ENCODE measurements around the gene SF3B2.
"Not testable (repeated sequence)": the region's sequence is repeated elsewhere in the genome, so short reads cannot be mapped to it uniquely, and the experiment has no call there.

The SF3B2 gene

GRCh38 chr11:66075273-66075672, 23.1 kb downstream of the SF3B2 start:
- no peak for DNase-seq (ENCODE audit: low read depth in 2 of 2)

GRCh38 chr11:66076561-66076960, 24.4 kb downstream of the SF3B2 start:
- DNase-seq (ENCODE audit: low read depth in 2 of 2), result no peak

- DNase-seq (ENCODE audit: low read depth in 2 of 2), result no peak
Measured at GRCh38 chr11:66077927-66078326, 25.8 kb downstream of the SF3B2 start.

- not testable (repeated sequence) for DNase-seq (ENCODE audit: low read depth in 2 of 2)
Measured at GRCh38 chr11:66078949-66079348, 26.8 kb downstream of the SF3B2 start.

- peak; percentile 34 to 37 for DNase-seq (ENCODE audit: low read depth in 2 of 2)
Measured at GRCh38 chr11:66080055-66080817, 28.1 kb downstream of the SF3B2 start.

GRCh38 chr11:66081505-66081904, 29.3 kb downstream of the SF3B2 start:
- peak; percentile 12 to 51 for DNase-seq (ENCODE audit: low read depth in 2 of 2)

- DNase-seq (ENCODE audit: low read depth in 2 of 2), result no peak
Measured at GRCh38 chr11:66082946-66083698, 31.0 kb downstream of the SF3B2 start.

- no peak for DNase-seq (ENCODE audit: low read depth in 2 of 2)
Measured at GRCh38 chr11:66083767-66084166, 31.6 kb downstream of the SF3B2 start.

GRCh38 chr11:66084821-66085475, 32.8 kb downstream of the SF3B2 start:
- DNase-seq (ENCODE audit: low read depth in 2 of 2), result no peak

GRCh38 chr11:66087148-66087908, 35.2 kb downstream of the SF3B2 start:
- DNase-seq (ENCODE audit: low read depth in 2 of 2), result no peak

- DNase-seq (ENCODE audit: low read depth in 2 of 2), result no peak
Measured at GRCh38 chr11:66089067-66089466, 36.9 kb downstream of the SF3B2 start.

GRCh38 chr11:66090288-66090687, 38.1 kb downstream of the SF3B2 start:
- DNase-seq (ENCODE audit: low read depth in 2 of 2), result no peak

- not testable (repeated sequence) for DNase-seq (ENCODE audit: low read depth in 2 of 2)
Measured at GRCh38 chr11:66092125-66092524, 40.0 kb downstream of the SF3B2 start.

- not testable (repeated sequence) for DNase-seq (ENCODE audit: low read depth in 2 of 2)
Measured at GRCh38 chr11:66099746-66100145, 47.6 kb downstream of the SF3B2 start.

GRCh38 chr11:66100272-66101065, 48.3 kb downstream of the SF3B2 start:
- peak; percentile 26 to 43 for DNase-seq (ENCODE audit: low read depth in 2 of 2)

- no peak for DNase-seq (ENCODE audit: low read depth in 2 of 2)
Measured at GRCh38 chr11:66101066-66101464, 48.9 kb downstream of the SF3B2 start.

- DNase-seq (ENCODE audit: low read depth in 2 of 2), result no peak
Measured at GRCh38 chr11:66104057-66104638, 52.0 kb downstream of the SF3B2 start.

- peak; percentile 31 to 39 for DNase-seq (ENCODE audit: low read depth in 2 of 2)
Measured at GRCh38 chr11:66106786-66107599, 54.8 kb downstream of the SF3B2 start.

- DNase-seq (ENCODE audit: low read depth in 2 of 2), result no peak
Measured at GRCh38 chr11:66107600-66108510, 55.7 kb downstream of the SF3B2 start.
